ENCODE measurements around the gene SORBS1.

The SORBS1 gene

DNA sequence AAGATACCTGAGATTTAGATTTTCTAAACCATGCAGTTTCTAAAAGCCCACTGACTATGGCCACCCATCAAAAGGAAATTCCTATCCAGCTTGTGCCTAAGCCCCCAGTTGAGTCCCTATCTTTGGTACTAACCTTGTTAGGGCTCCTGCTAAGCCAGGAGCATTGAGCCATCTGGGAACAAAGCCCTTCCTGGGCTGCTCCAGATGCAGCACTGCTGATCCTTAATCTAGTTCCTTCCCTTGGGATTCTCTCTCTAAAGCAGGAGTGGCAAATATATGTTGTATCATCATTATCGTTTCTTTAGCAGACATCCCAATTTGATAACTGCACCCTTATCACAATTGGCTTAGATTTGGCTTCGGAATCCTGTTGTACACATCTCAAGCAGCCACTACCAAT, 245.7 kb downstream of the SORBS1 start:
- no peak for DNase-seq (ENCODE audit: low spot score)

DNA sequence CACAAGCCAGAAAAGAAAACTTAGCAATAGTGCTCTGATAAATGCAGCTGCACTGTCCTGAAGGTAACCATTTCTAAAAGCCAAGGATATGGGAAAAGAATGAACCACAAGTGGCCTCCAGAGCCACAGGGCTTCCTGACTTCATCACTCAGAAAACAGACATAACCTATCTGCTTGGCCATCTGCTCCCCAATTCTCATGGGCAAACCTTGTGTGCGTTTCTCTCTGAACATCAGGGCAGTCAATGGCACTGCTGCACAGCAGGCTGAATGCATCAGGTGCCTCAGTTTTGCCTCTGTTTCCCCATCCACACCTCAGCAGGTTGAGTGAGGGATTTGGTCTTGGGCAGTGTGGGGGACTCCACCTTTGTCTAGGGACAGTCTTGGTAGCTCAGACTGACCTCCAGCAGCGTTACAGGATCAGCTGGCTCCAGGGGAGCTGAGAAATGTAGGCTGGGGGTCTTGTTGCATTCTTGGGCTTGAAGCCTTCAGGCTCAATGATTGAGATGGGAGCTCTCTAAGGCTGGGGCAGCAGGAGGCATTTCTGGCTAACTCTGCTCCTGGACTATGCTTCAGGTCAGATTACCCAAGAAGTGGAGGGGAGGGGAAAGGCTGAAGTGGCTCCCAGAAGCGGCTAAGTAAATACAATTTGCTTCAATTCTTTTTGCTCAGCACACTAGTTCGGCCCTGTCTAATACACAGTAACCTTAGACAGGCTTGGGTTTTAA, 246.8 kb downstream of the SORBS1 start:
- DNase-seq (ENCODE audit: low spot score), result no peak

DNA sequence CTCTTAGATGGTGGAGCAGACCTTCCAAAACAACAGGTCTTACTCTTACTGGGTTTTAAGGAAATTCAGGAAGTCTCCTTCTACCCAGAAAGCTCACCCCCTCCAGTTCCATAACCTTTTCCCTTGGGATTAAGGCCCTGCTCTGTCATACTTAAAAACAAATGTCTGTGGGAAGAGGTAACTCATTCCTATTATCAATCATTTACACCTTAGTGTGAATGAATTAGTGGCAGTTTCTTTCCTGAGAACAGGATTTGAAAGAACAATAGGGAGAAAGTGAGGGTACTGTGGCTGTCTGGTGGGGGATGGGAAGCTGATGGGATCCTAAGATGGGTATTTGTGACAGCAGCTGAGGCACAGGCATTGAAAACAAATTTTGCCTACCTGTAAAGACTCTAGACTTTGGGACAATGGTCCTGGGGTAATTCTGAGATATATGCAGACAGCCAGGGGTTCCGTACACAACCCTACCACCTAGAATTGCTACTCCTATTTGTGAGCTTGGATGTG, 248.1 kb downstream of the SORBS1 start:
- DNase-seq (ENCODE audit: low spot score), result no peak

DNA sequence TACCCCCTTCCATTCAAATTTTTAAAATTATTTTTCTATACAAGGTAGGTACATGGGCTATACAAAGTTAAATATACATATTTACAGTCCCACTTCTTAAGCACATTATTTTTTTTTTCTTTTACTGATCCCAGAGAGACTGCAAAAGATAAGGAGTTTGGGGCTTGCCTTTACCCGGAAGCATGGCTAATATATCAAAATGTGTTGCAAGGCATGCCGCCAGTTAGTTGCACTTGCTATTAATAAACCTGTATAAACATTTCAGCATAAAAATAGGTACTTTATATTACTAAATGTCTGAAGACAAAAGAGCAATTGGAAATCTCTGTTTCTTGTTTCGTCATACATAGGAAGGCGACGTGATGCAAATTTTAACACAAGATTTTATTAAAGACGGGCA, 248.9 kb downstream of the SORBS1 start:
- no peak for DNase-seq (ENCODE audit: low spot score)

DNA sequence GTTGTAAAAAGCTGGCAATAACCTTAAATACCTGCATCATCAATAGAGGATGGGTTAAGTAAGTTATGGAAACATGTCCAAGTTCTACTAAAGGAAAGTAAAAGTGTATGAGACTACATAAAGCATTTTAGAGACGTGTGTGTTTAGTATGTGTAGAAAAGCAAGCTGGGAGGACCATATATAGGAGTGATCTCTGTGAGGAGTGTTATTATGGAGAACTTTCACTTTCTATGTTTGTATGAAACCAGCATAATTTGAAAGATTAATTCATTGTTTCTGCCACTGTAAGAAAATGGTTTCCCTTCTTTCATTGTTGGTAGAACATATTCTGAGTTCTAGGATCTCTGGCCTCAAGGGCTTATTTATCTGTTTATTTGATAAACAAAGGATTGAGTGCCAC, 251.2 kb downstream of the SORBS1 start:
- DNase-seq (ENCODE audit: low spot score), result no peak

DNA sequence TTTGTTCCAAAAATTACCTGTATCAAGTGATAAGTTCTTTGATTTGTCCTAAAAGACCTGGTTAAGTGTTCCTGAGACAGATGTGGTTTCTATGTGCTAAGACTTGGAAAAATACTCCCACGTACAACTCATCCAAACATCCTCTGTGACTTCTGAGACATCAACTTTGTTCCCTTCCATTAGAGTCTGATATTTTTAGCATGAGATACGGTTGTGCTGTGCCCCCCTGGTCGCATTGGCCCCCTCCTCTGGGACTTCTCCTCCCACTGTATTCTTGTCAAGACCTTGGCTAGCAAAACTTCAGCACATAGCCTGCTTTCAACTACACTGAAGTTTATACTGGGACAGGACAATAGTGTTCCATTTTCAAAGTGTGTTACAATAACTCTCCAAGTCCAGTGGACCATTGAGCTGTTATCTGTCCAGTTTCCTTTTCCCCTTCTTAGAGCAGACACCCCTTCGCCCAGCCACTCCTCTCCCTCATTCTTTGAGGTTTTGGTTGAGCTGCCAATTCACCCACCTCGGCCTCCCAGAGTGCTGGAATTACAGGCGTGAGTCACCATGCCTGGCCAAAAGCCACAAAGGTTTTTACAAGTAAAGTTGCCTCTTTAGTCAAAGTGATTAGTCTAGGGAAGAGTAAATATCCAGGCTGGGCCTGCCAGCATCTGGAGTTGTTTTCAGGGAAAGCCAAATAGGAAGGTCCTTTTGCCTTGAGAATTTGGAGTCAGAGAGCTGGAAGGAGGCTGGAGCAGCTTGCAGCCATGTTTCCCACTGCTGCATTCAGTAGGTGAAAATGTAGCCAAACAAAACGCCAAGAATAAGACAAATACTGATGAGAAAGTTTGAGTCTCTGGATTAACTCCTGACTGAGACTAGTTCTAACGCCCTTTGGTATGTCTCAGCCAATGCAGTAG, 252.5 kb downstream of the SORBS1 start:
- no peak for DNase-seq (ENCODE audit: low spot score)

DNA sequence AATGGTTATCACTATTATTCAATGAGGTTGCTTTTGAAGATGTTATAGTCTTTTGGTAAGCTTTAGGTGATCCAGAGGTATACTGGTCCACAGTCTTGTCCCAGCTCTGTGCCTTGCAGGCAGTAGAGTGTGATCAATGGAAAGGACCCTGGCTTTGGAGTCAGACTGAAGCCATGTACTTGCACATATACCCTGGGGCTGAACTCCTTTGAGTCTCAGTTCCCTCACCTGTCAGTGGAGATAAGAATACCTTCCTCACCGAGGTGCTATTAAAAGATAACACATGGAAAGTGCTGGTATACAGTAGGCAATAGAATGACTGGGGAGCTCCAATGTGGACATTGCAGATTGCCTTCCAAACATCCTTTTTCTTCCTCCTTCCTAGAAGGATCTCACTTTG, 254.3 kb downstream of the SORBS1 start:
- no peak for DNase-seq (ENCODE audit: low spot score)

DNA sequence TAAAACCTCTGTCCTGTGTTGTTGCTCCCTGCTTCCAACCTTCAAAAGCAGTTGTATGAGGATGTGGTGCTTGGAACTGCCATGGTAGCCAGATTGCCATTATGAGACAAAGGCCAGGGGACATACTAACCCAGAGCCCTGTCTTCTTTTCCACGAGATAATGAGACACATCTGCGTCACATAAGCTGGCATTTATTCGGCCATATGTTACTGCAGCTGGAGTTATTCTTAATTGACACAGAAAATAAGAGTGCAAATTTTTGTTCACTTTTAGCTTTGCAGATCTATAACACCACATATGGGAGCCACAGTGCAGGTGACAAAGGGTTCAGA, 254.9 kb downstream of the SORBS1 start:
- no peak for DNase-seq (ENCODE audit: low spot score)

DNA sequence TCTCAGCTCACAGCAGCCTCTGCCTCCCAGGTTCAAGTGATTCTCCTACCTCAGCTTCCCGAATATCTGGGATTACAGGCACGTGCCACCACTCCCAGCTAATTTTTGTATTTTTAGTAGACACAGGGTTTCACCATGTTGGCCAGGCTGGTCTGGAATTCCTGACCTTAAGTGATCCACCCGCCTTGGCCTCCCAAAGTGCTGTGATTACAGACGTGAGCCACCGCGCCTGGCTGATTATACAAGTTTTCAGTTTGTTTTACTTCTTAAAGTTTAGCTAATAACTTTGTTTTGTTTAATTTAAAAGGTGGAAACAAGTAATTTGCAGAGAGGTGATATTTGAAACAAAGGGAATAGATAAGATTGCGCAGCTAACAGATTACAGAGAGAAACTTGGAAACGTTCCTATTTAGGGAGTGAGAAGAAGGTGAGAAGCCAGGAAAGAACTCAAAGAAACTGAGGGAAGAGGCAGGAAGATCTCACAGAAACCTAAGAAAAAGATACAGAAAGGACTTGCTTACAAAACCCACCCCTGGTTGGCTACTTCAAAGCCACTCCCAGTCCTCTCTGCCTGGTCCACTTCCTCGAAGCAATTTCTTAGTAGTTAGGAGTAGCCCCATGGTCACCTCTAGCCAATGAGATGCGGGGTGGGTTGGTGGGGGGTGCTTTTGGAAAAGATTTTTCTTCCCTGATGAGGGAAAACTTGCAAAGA, 255.4 kb downstream of the SORBS1 start:
- DNase-seq (ENCODE audit: low spot score), result no peak

DNA sequence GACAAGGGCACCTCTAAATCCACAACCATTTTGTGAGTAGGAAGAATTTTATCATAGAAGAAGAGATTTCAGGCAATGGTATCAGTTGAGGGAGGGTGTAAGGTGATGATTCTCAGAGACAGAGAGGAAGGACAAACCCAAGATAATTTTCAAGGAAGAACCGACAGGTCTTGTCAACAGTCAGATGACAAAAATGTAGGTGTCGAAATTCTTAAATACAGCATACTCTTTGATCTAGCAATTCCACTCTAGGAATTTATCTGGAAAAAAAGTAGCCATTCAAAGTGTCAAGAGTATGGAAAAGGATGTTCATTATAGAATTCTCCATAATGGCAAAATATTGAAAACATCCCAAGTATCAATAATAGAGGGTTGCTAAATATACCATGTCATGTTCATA, 256.2 kb downstream of the SORBS1 start:
- DNase-seq (ENCODE audit: low spot score), result no peak

DNA sequence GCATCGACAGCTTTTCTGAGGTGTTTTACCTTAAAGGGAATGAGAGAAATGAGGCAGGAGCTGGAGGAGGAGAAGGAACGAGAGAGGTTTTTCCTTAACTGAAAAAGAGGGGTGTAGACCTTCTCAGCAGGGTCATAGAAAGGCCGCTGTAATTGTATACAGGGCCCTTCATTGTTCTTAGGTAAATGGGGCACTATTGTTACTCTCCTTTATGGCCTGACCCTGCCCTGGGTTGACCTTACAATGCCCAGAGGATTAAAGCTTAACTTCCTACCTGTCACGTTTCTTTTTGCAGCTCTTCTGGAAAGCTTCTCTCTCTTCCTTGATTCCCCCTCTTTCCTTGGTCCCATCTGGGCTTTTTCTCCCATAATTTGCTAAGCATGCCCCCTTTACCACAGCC, 256.7 kb downstream of the SORBS1 start:
- no peak for DNase-seq (ENCODE audit: low spot score)

DNA sequence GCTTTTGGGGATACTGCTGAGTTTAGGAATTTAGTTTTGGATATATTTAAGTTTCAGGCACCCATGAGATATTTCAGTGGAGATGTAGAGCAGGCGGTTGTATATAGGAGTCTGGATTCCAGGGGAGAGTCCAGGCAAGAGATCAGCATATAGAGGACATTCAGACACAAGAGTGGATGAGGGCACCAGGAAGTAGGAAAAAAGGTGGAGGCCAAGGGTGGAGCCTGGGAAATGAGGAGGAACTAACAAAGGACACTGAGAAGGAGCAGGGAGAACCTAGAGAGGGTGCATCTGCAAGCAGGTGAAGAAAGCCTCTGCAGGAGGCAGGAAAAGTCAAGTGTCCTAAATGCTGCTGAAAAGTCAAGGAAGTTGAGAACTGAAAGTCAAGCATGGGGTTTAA, 257.2 kb downstream of the SORBS1 start:
- DNase-seq (ENCODE audit: low spot score), result no peak

DNA sequence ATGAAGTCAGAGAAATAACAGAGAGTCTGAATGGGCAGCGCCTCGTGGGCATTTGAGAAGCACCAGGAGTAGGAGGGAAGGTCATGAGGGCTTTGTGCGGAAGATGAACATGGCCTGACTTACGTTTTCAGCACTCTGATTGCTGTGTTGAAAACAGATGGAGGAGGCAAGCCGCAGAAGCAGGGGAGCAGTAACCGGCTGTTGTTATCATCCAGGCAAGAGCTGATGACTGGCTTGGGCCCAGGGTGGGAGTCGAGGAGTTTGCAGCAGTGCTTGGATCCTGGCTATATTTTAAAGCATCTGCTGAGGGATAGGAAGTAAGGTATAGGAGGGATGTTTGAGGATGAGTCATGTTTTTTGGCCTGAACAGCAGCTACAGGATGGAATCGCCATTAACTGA, 257.6 kb downstream of the SORBS1 start:
- DNase-seq (ENCODE audit: low spot score), result no peak

DNA sequence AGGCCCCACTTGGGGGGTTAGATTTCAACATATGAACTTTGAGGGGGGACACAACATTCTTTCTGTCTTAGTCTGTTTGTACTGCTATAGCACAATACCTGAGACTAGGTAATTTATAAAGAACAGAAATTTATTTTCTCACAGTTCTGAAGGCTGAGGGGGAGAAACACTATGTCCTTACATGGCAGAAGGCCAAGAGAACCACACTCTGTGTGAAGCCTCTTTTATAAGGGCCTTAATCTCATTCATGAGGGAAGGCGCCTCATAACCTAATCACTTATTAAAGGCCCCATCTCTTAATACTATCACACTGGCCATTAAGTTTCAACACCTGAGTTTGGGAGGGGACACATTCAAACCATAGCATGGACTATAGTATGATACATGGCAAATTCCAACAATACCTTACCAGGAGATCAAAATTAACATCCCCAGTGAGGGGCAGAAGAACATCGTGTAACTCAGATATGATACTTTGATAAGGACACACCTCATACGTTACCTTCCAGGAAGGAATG, 261.1 kb downstream of the SORBS1 start:
- DNase-seq (ENCODE audit: low spot score), result no peak

DNA sequence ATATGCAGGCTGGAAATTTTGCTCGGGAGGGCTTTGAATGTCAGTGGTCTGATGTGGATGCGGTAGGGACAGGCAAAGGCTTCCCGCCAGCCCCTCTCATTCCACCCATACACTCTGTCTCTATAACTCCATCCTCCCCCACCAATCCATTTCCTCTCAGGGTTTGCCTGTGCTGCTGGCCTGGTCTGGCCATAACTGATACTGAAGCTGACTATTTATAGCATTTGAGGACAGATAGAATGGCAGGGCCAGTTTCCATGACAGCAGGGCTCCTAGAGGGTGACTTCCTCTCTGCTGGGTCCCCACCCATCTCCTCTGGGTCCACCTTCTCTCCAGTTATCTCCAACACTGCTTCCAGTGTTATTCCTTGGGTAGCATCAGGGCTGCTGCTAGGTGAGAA, 263.8 kb downstream of the SORBS1 start:
- no peak for DNase-seq (ENCODE audit: low spot score)

DNA sequence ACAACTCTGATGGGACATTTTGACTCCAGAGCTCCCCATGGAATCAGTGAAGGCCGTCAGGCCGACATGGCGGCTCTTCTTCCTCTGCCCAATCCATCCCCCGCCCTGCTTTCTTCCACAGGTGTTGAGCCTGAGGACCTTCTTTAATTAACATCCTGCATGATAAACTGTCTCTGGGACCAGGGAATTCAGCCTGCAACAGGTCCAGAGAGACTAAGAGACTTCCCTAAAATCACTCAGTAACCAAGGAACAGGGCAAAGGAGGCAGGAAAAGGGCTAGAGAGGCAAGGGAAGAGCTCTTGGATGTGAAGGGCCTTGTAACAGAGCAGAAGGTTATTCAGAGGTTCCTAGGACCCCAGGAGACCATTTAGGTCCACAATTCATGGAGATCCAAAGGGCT, 264.4 kb downstream of the SORBS1 start:
- DNase-seq (ENCODE audit: low spot score), result no peak

DNA sequence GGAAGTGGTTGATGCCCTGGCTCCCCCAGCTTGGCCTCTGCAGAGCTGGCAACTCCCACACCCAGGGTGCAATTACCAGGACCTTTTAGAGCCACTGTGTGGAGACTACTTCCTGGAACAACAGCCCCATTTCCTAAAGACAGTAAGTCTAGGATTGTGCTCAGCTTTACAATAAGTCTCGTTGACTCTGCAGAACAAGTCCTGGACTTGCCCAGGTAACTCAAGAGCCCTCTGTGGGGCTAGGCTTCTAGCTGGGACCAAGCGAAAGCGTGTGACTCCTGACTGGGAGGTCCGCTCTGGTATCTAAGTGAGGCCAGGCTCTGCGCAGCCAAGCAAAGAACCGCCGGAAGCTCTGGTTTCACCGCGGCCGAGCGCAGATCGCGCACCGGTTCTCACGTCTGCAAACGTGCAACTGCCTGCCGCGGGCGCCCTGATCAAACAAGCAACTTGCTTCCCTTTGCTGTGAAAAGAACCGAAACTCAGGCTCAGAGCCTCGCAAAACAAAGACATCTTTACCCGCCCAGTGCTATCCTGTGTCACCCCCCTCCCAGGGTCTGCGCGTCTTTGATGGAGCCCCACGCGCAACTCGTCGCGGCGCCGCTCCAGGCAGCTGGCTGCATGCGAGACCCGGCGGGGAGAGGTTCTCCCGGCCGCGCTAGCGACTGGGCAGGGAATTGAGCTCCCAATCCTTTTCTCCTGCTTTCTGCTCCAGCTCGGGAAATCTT, 266.0 kb downstream of the SORBS1 start:
- DNase-seq (ENCODE audit: low spot score), result peak; percentile 29

DNA sequence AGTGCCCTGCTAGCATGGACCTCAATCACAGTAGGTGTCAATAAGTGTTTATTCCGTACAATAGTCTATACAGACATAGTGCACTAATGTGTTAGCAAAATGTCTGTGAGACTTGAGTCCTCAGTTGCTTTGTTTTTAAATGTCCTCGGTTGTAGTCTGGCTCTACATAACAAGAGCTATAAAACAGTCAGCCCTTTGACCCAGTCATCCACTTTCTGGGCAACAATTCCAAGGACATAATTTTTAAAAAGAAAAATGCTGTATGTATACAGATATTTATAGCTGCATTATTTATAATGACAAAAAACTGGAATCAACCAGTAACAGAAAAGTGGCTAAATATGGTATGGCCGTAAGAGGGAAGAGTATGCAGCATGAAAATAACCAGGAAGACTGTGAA, 267.5 kb downstream of the SORBS1 start:
- no peak for DNase-seq (ENCODE audit: low spot score)

DNA sequence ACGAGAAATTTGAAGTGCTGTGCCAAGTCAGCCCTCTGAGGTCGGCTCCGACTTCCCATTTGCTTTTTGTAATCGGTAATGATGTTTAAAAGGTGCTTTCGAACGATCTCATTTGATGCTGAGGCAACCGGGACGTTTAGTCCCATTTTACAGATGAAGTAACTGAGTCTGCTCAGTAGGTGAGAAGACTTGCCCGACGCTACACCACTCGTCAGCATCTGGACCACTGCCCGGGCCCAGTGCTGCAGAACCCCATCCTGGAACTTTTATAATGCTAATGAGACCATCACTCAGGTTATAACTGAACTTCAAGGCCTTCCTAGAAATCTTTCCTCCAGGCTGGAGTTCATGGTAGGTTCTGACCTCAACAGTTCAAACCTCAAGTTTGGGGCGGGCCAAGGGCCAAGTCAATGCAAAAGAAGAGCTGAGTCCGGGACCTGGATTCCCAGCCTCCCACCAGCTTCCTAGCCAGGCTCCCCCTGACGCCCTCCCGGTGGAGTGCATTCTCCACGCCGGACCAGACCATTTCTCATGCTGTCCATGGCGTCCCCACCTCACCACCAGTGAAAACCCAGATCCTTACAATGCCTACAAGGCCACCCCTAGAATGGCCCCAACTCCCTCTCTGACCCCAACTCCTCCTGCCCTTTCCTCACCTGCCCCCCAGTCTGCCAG, 269.7 kb downstream of the SORBS1 start:
- no peak for DNase-seq (ENCODE audit: low spot score)

DNA sequence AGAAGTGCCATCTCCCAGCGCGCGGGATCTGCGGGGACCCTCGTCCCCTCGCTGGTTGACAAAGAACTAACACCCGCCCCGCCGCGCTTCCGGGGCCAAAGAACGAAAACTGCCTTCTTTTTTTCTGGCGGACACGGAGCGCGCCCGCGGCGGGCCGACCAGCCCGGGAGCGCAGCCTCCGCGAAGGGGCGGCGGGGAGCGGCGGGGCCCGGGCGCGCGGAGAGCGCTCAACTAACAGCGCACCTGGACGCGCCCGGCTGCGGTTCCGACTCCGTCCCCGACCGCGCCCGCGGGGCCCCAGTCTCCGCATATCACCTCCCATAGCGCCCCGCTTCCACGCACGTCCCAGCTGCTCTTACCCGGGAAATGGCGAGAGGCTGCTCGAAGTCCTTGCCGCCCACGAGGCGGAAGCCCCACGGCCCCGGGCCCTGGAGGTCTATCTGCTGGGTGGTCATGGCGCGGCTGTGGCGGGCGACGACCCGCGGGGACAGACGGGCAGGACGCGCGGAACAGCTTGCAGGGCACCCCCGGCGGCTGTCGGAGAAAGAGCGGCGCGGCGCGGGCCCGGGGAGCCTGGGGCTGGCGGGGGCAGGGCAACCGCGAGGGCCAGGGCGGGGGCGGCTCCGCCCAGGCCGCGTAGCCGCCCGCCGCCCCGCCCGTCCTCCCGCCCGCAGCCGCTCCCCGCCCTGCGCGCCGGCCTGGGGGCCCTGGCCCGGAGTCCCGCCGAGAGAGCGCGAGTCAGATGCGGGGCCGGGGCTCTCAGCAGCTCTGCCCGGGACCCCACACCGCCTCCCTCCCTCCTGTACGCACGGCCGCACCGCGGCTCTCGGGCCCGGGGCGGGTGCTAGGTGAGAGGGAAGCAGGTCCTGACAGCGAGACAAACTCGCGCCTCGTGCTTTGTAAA, 270.5 kb downstream of the SORBS1 start, which contains the start of gene PDLIM1:
Gene PDLIM1, minus strand, starts transcription at position 543 of the 904 bp plus-strand sequence. Its CDS starts 88 bp downstream, at position 455.
- peak; percentile 86 for DNase-seq (ENCODE audit: low spot score)
